ENCODE results near the gene TSPAN16.

- TF ChIP-seq, protein P1, sequence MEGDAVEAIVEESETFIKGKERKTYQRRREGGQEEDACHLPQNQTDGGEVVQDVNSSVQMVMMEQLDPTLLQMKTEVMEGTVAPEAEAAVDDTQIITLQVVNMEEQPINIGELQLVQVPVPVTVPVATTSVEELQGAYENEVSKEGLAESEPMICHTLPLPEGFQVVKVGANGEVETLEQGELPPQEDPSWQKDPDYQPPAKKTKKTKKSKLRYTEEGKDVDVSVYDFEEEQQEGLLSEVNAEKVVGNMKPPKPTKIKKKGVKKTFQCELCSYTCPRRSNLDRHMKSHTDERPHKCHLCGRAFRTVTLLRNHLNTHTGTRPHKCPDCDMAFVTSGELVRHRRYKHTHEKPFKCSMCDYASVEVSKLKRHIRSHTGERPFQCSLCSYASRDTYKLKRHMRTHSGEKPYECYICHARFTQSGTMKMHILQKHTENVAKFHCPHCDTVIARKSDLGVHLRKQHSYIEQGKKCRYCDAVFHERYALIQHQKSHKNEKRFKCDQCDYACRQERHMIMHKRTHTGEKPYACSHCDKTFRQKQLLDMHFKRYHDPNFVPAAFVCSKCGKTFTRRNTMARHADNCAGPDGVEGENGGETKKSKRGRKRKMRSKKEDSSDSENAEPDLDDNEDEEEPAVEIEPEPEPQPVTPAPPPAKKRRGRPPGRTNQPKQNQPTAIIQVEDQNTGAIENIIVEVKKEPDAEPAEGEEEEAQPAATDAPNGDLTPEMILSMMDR (IDR thresholded peaks at IDR 0.05; ENCODE audit: extremely low read depth in 1 of 2, insufficient read depth in 1 of 2, low read depth in 1 of 2, low read length in 2 of 2), result no peak
- TF ChIP-seq, protein P2, sequence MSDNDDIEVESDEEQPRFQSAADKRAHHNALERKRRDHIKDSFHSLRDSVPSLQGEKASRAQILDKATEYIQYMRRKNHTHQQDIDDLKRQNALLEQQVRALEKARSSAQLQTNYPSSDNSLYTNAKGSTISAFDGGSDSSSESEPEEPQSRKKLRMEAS (IDR thresholded peaks at IDR 0.05; ENCODE audit: insufficient read depth, insufficient read length), result no peak
- TF ChIP-seq EZH2 (IDR thresholded peaks at IDR 0.05; ENCODE audit: borderline replicate concordance, low read depth, low read length, severe bottlenecking) (no peak), POLR2AphosphoS5 (IDR thresholded peaks at IDR 0.05; ENCODE audit: insufficient read depth, low read depth, low read length) (no peak)
These were observed 21.4 kb upstream of the TSPAN16 start for GRCh38 chr19:11274533-11275086.
